GM12801 (cell line): ENCODE data around the gene ATG2A.

Experiments used
- CTCF ChIP-seq: IDR thresholded peaks from one replicate; pipeline ENCODE4 v1.5.1; 2011; ENCODE audit warnings: control low read depth; ENCODE audit not compliant: insufficient read length; ENCODE audit errors: extremely low read depth

Gene ATG2A

DNA sequence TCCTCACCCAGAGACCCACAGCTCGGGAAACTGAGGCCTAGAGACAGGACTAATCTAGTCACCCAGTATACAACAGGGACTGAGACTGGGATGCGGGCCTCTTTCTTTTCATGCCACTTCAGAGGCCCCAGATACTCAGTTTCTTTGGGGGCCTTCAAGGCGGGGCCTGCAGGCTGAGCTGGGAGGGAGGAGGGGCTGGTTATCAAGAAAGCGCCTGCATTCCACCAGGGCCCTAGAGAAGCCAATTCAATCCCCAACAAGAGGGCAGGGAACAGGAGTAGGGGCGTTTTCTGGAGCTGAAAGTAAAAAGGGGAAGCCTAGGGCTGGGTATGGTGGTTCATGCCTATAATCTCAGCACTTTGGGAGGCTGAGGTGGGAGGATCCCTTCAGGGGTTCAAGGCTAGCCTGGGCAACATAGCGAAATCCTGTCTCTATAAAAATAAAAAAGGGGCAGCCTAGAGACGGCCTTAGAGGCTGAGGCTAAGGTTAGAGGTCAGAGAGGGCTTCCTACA, 1.6 kb downstream of the ATG2A start:
- no peak for TF ChIP-seq CTCF

GRCh38 chr11:64914123-64914522, 2.9 kb downstream of the ATG2A start:
- TF ChIP-seq CTCF = no peak

GRCh38 chr11:64913171-64913727, 3.8 kb downstream of the ATG2A start:
- no peak for TF ChIP-seq CTCF

GRCh38 chr11:64911689-64912088, 5.3 kb downstream of the ATG2A start:
- no peak for TF ChIP-seq CTCF

GRCh38 chr11:64911142-64911541, 5.9 kb downstream of the ATG2A start:
- TF ChIP-seq CTCF = no peak

GRCh38 chr11:64910451-64911093, 6.4 kb downstream of the ATG2A start:
- no peak for TF ChIP-seq CTCF

DNA sequence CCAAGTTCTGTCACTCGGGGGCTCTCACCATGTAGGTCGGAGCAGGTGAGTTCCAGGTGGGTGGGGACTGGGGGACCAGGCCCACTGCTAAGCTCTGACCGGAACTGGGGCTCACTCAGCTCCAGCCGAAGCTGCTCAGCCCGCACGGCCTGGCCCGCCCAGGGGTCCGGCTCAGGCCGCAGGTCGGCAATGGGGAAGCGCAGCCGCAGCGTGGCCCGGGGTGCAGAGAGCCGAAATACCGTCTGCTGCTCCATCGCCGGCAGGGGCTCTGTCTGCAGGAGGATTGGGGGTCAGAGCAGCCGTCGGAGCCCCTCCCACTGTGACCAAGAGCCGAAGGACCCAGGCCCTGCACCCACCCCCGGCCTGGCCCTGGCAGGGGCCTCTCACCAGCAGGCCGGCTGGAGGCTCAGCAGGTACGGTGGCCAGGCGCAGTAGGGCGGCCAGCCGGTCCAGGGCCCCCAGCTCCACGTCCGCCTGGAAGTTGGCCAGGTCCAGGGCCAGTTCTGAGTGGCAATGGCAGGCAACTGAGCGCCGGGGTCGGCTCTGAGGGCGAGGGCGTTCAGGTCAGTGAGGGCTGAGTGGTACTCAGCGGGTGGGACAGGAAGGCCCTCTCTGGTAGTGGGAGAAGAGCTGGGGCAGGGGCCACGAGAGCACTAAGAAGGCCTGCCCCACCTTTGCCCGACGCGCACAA, 7.2 kb downstream of the ATG2A start:
- no peak for TF ChIP-seq CTCF
